BJ (cell line): ENCODE results near the gene DENND1A. TPM values are rescaled to one million over a fixed set of nuclear protein-coding genes. Genes with fewer than 3 reads are reported as not detected.

ENCODE experiments used
- CTCF ChIA-PET: fragments of 350-600 bp; formaldehyde crosslinking; extraction: SDS; loops from one replicate; lab custom pipeline; 2021; ENCODE audit warnings: antibody characterized with exemption, inconsistent platforms; lab: Yijun Ruan, JAX
- POLR2A ChIA-PET: fragments of 300-600 bp; sonication (Branson Sonifier 250); formaldehyde crosslinking; extraction: SDS; loops from one replicate; lab custom pipeline; 2021; ENCODE audit warnings: antibody characterized with exemption; lab: Charles Lee
- DNase-seq: peaks from one replicate; pipeline ENCODE4 v3.0.0-alpha.2; 2011; ENCODE audit warnings: low read depth
- H3K27me3 ChIP-seq: 2 replicates; pipeline ENCODE4 v1.6.0; 2011; ENCODE audit warnings: low read length; ENCODE audit not compliant: control insufficient read depth, insufficient read depth
- H3K36me3 ChIP-seq: 2 replicates; pipeline ENCODE4 v1.5.1; 2011; ENCODE audit warnings: low read length; ENCODE audit not compliant: control insufficient read depth, insufficient read depth
- H3K4me3 ChIP-seq: 2 replicates; pipeline ENCODE4 v1.5.1; 2011; ENCODE audit warnings: low read depth, mild to moderate bottlenecking, control low read depth, low read length
- polyA plus RNA-seq: library from polyadenylated mRNA; depleted of rRNA; stranded (reverse); fragments of >200 nt; gene quantifications from 2 replicates; pipeline ENCODE4 v1.2.3, GENCODE V29; 2011
- TF ChIP-seq, protein P1 (sequence below): IDR thresholded peaks from 2 replicates; pipeline ENCODE4 v1.5.1; 2011; ENCODE audit warnings: low read depth, mild to moderate bottlenecking, control low read depth, inconsistent platforms, low read length, moderate library complexity; ENCODE audit not compliant: insufficient read depth

DENND1A gene
- polyA plus RNA-seq, 1 experiment: 24.0 TPM

GRCh38 chr9:123775289-123776284, 154.3 kb downstream of the DENND1A start:
- POLR2A ChIA-PET: no interaction called here

DNA sequence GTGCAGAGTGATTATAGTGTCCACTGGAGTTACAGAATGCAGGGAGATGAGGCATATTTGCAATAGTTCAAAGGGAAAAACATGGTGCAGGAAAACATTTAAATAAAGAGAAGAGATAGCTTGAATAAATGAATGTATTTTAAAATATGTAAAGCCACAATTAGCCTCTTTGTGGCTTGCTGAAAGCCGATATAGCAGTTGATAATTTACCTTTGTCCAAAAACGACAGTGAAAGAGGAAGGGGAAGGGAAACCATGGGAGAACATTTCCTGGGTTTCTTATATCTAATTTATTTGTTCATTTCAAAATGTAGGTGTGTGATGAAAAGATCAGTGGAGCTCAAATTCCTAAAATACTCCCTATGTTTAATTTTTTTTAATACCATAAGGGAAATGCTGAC, 156.1 kb downstream of the DENND1A start:
- no peak for DNase-seq
- no peaks in the 10 kb centered on the region for H3K36me3 ChIP-seq
- ChIA-PET CTCF (interaction anchor here (0.9 kb wide), 1 partner anchor 267 kb away, joined by 3 read pairs; no protein-coding TSS in a partner anchor), POLR2A (no interaction called here)
- H3K27me3 ChIP-seq: no peaks in the 10 kb centered on the region
- TF ChIP-seq, protein P1, sequence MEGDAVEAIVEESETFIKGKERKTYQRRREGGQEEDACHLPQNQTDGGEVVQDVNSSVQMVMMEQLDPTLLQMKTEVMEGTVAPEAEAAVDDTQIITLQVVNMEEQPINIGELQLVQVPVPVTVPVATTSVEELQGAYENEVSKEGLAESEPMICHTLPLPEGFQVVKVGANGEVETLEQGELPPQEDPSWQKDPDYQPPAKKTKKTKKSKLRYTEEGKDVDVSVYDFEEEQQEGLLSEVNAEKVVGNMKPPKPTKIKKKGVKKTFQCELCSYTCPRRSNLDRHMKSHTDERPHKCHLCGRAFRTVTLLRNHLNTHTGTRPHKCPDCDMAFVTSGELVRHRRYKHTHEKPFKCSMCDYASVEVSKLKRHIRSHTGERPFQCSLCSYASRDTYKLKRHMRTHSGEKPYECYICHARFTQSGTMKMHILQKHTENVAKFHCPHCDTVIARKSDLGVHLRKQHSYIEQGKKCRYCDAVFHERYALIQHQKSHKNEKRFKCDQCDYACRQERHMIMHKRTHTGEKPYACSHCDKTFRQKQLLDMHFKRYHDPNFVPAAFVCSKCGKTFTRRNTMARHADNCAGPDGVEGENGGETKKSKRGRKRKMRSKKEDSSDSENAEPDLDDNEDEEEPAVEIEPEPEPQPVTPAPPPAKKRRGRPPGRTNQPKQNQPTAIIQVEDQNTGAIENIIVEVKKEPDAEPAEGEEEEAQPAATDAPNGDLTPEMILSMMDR: no peak
- H3K4me3 ChIP-seq: no peak overlapping the region

More at GRCh38 chr9:123775289-123776284, 154.3 kb downstream of the DENND1A start:
- no peak for DNase-seq
- TF ChIP-seq, protein P1: no peak
- Histone ChIP-seq H3K36me3 (no peaks in the 10 kb centered on the region), H3K4me3 (no peak overlapping the region), H3K27me3 (no peaks in the 10 kb centered on the region)
- CTCF ChIA-PET: no interaction called here

DNA sequence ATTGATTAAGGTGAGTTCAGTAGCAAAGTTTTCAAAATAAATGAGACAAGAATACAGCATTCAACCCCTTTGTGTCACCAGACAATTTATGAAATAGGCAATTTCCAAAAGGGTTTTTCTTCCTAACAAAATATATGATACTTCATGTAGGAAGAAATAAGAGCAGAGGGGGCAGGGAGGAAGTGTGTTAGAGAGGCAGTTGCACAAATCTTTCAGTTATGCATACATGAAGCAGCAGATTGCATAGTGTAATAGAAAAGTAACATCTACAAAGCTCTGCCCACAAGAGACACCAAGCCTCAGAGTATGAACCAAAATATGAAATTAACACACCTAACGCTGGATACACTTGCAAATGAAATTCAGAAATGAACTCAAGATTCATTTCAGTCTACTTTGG, 157.0 kb downstream of the DENND1A start:
- TF ChIP-seq, protein P1: no peak
- POLR2A ChIA-PET: no interaction called here

DNA sequence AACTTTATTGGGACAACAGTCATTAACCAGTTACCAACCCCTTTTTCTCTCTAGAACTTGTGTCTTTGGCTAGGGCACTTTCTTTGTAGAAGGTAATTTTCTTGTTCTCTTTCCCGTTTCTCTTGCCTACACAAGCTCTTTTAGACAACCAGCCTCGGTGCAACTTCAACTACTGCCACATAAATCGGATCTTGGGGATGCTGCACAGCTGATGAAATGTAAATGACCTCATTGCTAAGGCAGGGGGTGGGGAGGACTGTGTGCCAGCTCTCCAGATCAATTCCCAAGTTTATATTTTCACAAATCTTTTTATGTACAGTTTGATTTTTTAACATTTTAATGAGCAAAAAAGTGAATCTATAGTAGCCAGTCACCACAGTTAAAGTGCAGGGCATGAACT, 157.6 kb downstream of the DENND1A start:
- TF ChIP-seq, protein P1: no peak
- ChIA-PET CTCF (interaction anchor here (1.0 kb wide), 1 partner anchor 13 kb away, joined by 3 read pairs; no protein-coding TSS in a partner anchor), POLR2A (no interaction called here)
- no peak for DNase-seq
- no peak overlapping the region for H3K4me3 ChIP-seq
- no peaks in the 10 kb centered on the region for H3K36me3 ChIP-seq
- H3K27me3 ChIP-seq: no peaks in the 10 kb centered on the region

More for the DNA sequence above, 157.0 kb downstream of the DENND1A start:
- Histone ChIP-seq H3K4me3 (no peak overlapping the region), H3K36me3 (no peaks in the 10 kb centered on the region), H3K27me3 (no peaks in the 10 kb centered on the region)
- CTCF ChIA-PET: no interaction called here
- DNase-seq: no peak

- no peak for DNase-seq
- no peaks in the 10 kb centered on the region for H3K27me3 ChIP-seq
- POLR2A ChIA-PET: no interaction called here
- no peak overlapping the region for H3K4me3 ChIP-seq
- TF ChIP-seq, protein P1: no peak
- H3K36me3 ChIP-seq: no peaks in the 10 kb centered on the region
- CTCF ChIA-PET: interaction anchor here (0.7 to 1.0 kb wide), 2 partner anchors 14 to 233 kb away, joined by 3 read pairs; no protein-coding TSS in a partner anchor
Observed at GRCh38 chr9:123771690-123772089, 158.2 kb downstream of the DENND1A start.
